22Rv1 (cell line): ENCODE data around the gene ALLC.

Experiments used
- ZFX ChIP-seq: fragments of 450-650 bp; IDR thresholded peaks from 2 replicates; pipeline ENCODE4 v1.6.1; 2017; ENCODE audit warnings: antibody characterized with exemption, borderline replicate concordance
- TF ChIP-seq, protein P1 (sequence below): fragments of 450-650 bp; IDR thresholded peaks from 2 replicates; pipeline ENCODE4 v1.5.1; 2017; ENCODE audit warnings: mild to moderate bottlenecking

DNA sequence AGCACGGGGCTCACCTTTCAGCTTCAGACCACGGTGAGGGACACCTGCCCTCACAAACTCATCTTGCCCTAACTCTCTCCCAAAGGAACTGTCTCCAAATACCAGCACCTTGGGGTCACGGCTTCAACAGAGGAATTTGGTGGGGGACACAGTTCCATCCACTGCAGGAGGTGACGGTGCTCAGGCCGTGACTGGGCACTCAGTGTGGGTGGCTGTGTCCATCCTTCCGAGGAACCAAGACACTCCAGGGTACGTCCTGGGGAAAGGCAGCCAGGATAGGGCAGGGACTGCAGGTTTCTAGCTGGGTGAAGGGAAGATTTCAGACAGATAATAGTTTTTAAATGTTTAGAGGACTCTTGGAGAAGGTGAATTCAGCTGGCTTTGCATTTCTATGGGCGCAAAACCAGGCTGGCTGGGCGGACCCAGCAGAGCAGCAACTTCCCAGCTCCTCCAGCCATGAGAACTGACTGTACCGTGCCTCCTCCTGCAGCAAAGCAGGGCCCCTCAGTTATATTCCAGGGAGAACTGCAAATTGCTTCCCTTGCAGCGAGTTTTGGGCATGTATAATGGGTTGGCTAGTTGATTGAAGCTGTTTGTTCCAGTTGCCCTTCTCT lies 23.9 kb upstream of the ALLC start:
- TF ChIP-seq, protein P1, sequence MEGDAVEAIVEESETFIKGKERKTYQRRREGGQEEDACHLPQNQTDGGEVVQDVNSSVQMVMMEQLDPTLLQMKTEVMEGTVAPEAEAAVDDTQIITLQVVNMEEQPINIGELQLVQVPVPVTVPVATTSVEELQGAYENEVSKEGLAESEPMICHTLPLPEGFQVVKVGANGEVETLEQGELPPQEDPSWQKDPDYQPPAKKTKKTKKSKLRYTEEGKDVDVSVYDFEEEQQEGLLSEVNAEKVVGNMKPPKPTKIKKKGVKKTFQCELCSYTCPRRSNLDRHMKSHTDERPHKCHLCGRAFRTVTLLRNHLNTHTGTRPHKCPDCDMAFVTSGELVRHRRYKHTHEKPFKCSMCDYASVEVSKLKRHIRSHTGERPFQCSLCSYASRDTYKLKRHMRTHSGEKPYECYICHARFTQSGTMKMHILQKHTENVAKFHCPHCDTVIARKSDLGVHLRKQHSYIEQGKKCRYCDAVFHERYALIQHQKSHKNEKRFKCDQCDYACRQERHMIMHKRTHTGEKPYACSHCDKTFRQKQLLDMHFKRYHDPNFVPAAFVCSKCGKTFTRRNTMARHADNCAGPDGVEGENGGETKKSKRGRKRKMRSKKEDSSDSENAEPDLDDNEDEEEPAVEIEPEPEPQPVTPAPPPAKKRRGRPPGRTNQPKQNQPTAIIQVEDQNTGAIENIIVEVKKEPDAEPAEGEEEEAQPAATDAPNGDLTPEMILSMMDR, result no peak
- TF ChIP-seq ZFX, result no peak
